Bone marrow (tissue), 2 donors: ENCODE data around the gene DEPDC4.
A peak's percentile ranks its signal among the peaks of the same experiment; 100 is the strongest.
"Not testable (repeated sequence)": the region's sequence is repeated elsewhere in the genome, so short reads cannot be mapped to it uniquely, and the experiment has no call there.

Experiments
- DNase-seq, 2 donors: peaks; one replicate each; lab custom pipeline; 2025; lab: John Stamatoyannopoulos, UW

Gene DEPDC4

DNA sequence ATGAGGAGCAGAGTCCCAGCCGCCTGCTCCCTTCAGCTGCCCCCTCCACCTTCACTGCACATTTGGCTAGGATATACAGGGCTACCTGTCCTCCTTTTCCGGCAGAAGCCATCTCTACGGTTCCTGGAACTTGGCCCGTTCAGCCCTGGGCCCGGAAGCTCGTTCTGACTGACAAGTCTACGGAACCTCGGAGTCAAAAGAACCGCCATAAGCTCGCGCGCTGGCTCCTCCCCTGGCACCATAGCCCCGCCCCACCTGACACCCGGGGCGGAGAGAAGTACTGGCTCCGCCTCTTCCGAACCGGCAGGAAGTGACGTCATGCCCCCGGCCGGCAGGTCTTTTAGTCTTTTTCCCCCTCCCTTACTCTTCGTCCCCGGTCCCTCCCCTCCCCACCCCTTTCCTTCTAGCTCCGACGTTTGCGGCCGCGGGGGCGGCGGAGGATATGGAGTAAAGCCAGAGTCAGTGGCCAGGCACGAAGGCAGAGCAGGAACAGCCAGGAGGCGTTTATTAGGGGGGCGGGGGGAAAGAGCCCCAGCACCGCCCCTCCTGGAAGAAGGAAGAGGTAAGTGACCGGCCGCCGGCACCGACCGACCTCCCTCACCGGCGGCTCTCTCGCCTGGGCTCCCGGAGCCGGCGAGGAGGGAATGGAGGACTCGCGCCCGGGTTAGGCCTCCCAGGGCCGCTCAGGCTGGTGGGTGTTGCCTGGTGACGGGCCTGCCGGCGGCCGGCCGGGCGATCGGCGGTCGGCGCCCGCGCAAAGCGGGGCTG, at the start of gene DEPDC4, which contains the start of gene SCYL2:
Gene DEPDC4, minus strand, starts transcription at position 245 of the 768 bp plus-strand sequence. Its CDS starts 3 bp downstream, at position 242.
Gene SCYL2, plus strand, starts transcription at position 343 of the 768 bp plus-strand sequence. CDS start 15,794 bp downstream, outside the sequence.
- peak; percentile 92 to 94 for DNase-seq

- DNase-seq, result no peak
Measured at GRCh38 chr12:100311317-100311716, 44.4 kb upstream of the DEPDC4 start.

DNA sequence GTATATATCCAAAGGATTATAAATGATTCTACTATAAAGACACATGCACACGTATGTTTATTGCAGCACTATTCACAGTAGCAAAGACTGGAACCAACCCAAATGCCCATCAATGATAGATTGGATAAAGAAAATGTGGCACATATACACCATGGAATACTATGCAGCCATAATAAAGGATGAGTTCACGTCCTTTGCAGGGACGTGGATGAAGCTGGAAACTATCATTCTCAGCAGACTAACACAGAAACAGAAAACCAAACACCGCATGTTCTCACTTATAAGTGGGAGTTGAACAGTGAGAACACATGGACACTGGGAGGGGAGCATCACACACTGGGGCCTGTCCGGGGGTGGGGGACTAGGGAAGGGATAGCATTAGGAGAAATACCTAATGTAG, 41.3 kb upstream of the DEPDC4 start:
- not testable (repeated sequence) for DNase-seq

GRCh38 chr12:100304334-100304733, 37.5 kb upstream of the DEPDC4 start:
- DNase-seq, result not testable (repeated sequence)

GRCh38 chr12:100303831-100304230, 37.0 kb upstream of the DEPDC4 start:
- DNase-seq, result no peak

DNA sequence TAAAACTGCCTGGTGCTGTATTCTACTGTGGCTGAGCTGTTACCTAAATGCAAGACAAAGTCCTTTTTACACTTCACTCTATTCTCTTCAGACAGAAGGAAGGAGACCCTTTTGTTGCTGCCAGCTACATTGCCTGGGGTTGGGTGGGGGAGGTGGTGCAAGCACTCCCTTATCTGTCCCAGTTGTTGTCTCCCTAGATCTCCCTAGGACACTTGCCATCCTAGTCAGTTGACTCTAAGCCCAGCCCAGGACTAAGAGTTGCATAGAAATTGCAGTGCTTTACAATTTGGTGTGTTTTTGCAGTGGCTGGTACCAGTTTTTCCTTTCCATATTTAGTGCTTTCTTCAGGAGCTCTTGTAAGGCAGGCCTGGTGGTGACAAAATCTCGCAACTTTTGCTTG, 35.2 kb upstream of the DEPDC4 start:
- DNase-seq, result no peak

DNA sequence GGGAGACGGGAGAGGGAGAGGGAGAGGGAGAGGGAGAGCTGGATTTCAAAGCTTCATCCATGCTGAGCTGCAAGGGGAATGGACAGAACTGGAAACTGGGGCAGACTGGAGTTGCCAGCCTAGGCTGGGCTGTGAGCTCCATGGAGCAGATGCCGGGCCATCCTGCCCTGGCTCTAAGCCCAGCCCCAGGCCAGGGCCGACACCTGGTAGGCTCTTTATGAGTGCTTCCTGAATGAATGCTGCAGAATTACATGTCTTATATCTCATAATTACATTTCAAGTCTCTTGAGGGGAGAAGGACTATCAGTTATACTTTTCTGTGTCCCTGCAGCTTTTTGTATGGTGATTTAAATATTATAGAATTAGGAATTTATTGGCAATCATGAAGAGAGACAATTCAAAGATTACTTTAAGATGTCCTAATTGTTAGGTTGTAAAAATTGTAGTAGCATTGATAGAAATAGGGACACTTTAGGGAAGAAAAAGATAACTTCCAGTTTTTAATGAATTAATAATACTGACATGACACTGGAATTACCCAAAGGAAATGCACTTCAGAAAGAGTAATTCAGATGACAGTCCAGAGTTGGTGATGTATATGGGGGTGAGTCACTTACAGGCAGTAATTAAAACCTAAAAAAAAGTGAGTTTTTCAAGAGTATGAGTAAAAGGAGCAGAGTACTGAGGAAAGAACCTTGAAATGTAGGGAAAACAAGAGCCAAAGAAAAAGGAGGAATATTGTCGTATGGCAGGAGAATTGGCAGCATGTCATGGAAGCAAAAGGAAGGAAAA, 29.1 kb upstream of the DEPDC4 start:
- no peak for DNase-seq

DNA sequence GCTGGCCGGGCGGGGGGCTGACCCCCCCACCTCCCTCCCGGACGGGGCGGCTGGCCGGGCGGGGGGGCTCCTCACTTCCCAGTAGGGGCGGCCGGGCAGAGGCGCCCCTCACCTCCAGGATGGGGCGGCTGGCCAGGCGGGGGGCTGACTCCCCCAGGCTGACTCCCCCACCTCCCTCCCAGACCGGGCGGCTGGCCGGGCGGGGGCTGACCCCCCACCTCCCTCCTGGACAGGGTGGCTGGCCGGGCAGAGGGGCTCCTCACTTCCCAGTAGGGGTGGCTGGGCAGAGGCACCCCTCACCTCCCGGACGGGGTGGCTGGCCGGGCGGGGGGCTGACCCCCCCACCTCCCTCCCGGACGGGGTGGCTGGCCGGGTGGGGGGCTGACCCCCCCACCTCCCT, 27.5 kb upstream of the DEPDC4 start:
- DNase-seq, result not testable (repeated sequence)

- DNase-seq, result no peak
Measured at GRCh38 chr12:100293017-100293416, 26.1 kb upstream of the DEPDC4 start.

GRCh38 chr12:100290016-100290415, 23.1 kb upstream of the DEPDC4 start:
- DNase-seq, result no peak

DNA sequence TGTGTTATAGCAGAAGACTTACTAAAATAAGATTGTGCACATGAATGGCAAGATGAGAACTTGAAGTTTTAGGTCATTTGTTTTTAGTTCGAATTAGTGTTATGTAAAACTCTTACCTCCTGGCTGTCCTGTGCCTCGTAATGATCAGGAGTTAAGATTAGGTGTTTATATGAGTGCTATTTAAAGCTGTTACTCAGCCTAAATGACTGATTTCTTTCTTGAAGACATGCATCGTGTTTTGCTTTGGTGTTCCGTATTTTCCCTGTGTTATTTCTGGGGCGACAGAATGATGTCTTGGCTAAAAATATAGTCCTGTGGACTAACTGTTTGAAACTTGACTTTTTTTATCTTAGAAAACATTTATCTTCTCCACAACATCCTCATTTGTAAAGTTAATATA, 22.2 kb upstream of the DEPDC4 start:
- no peak for DNase-seq

GRCh38 chr12:100284556-100284955, 17.7 kb upstream of the DEPDC4 start:
- DNase-seq, result not testable (repeated sequence)

- DNase-seq, result no peak
Measured at GRCh38 chr12:100279607-100280244, 12.8 kb upstream of the DEPDC4 start.

GRCh38 chr12:100279159-100279558, 12.3 kb upstream of the DEPDC4 start:
- DNase-seq, result no peak

GRCh38 chr12:100274291-100274690, 7.4 kb upstream of the DEPDC4 start:
- DNase-seq, result no peak

DNA sequence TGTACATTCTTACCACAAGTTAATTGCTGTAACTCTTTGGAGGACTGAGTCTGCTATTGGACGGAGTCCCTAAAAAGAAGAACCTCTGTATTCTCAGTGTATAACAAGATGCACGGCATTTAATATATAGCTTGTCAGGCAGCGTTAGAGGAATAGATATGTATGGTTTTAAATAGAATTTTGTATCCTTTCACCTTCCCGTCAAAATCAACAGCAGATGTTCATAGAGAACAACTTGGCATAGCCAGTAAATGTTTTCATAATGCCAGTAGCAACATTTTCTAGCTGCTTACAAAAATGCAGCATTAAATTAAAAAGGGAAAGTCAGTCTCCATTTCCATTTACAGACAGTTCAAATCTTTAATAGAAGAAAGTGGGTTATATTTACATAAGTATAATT, 6.9 kb upstream of the DEPDC4 start:
- DNase-seq, result no peak

- peak in 1 of 2 donors; percentile 3 for DNase-seq
Measured at GRCh38 chr12:100268835-100269564, 2.1 kb upstream of the DEPDC4 start.

- DNase-seq, result peak in 1 of 2 donors; percentile 55
Measured at GRCh38 chr12:100267603-100268281, 863 bp upstream of the DEPDC4 start.

GRCh38 chr12:100266585-100266834, 369 bp downstream of the DEPDC4 start:
- no peak for DNase-seq

DNA sequence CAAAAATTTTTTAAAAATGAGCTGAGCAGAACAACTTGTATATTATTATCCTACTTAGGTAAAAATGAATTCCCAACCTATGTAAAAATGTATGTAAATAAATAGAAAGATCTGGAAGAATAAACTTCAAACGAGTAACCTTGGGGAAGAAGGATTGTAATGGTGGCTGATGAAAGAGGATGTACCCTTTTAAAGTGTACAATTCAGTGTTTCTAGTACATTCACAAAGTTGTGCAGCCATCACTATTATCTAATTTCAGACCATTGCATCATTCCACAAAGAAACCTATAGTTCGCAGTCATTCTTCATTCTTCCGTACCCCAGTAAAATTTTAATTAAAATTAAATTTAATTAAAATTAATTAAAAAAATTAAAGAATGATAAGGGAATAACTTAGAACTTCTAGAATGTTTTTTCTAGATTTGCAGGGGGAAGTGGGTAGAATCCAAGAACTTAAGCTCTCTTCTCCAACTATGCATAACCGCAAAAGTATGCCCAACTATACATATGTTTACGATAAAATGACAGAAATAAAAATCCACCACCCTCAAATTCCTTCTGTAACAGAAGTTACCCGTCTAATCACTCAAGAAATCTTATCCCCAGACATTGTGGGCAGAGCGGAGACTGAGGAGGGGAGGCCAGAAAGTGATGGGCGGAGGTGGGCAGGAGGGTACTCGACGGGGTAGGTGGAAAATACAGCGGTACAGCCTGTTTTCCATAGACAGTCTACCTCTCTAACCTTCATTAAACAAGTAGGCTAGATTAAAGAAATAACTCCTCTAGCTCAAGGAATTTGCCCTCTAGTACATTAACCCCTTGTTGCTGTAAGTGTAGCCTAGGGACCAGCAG, 921 bp downstream of the DEPDC4 start:
- DNase-seq, result no peak

- not testable (repeated sequence) for DNase-seq
Measured at GRCh38 chr12:100265107-100265506, 1.8 kb downstream of the DEPDC4 start.
